ENCODE results near the gene SLC30A5.

GRCh38 chr5:69138766-69139165 is 45.0 kb downstream of the SLC30A5 start:
- TF ChIP-seq CTCF (conservative IDR thresholded peaks at IDR 0.05; ENCODE audit: low read length) (no peak), EZH2phosphoT487 (IDR thresholded peaks at IDR 0.05; ENCODE audit: borderline replicate concordance, low read depth, low read length) (no peak)

All from OCI-LY7 (cell line).